Panc1 (cell line): ENCODE measurements around the gene OAS1. TPM values are rescaled to one million over a fixed set of nuclear protein-coding genes. Genes with fewer than 3 reads are reported as not detected.

Experiments used
- ATAC-seq: fragments of 200-7000 bp; cut with Tn5 transposase; 2 replicates; pipeline ENCODE4 v1.9.1; 2020; ENCODE audit warnings: mild to moderate bottlenecking, moderate library complexity
- BruUV-seq: library from RNA; stranded (reverse); fragments of 400-500 nt; replicated peaks from 2 replicates; lab custom pipeline; 2021; lab: Mats Ljungman, UMichigan
- CTCF ChIA-PET: fragments of 300-600 bp; sonication (Branson Sonifier 250); formaldehyde crosslinking; loops from one replicate; lab custom pipeline; 2022; ENCODE audit warnings: antibody characterized with exemption; lab: Charles Lee
- POLR2A ChIA-PET: fragments of 300-600 bp; sonication (Branson Sonifier 250); formaldehyde crosslinking; loops from one replicate; lab custom pipeline; 2022; ENCODE audit warnings: antibody characterized with exemption; lab: Charles Lee
- DNase-seq: peaks from one replicate; pipeline ENCODE4 v3.0.0-alpha.2; 2010; ENCODE audit warnings: low read depth, low spot score
- H3K27ac ChIP-seq: 2 replicates; pipeline ENCODE4 v1.5.1; 2011; ENCODE audit warnings: mild to moderate bottlenecking, low read length, inconsistent platforms
- H3K27me3 ChIP-seq: fragments of 200-500 bp; sonication (Bioruptor generic); 2 replicates; pipeline ENCODE4 v1.6.0; 2014; ENCODE audit warnings: low read length, inconsistent platforms; ENCODE audit not compliant: control insufficient read depth, insufficient read depth
- H3K36me3 ChIP-seq: fragments of 200-500 bp; sonication (Bioruptor generic); 2 replicates; pipeline ENCODE4 v1.5.1; 2014; ENCODE audit warnings: inconsistent platforms, mild to moderate bottlenecking, low read length, moderate library complexity; ENCODE audit not compliant: control insufficient read depth, insufficient read depth
- H3K4me1 ChIP-seq: 2 replicates; pipeline ENCODE4 v1.5.1; 2011; ENCODE audit warnings: inconsistent platforms, mild to moderate bottlenecking, low read length, moderate library complexity; ENCODE audit not compliant: control insufficient read depth, insufficient read depth
- H3K4me3 ChIP-seq, 2 experiments: 2 replicates each; pipeline ENCODE4 v1.5.1; 2011 to 2012; ENCODE audit warnings: low read depth in 2 of 2, low read length in 2 of 2, mild to moderate bottlenecking in 2 of 2, inconsistent platforms in 1 of 2, moderate library complexity in 1 of 2
- H3K9me3 ChIP-seq: fragments of 200-500 bp; sonication (Bioruptor generic); 2 replicates; pipeline ENCODE4 v1.5.1; 2014; ENCODE audit warnings: low read depth, mild to moderate bottlenecking, inconsistent platforms, low read length, moderate library complexity; ENCODE audit not compliant: control insufficient read depth, insufficient read depth
- POLR2AphosphoS5 ChIP-seq: IDR thresholded peaks from 2 replicates; pipeline ENCODE4 v1.6.1; 2012; ENCODE audit warnings: mild to moderate bottlenecking, low read depth, low read length, moderate library complexity
- SIN3A ChIP-seq: IDR thresholded peaks from 2 replicates; pipeline ENCODE4 v1.6.1; 2012; ENCODE audit warnings: low read depth, mild to moderate bottlenecking, low read length, moderate library complexity, borderline replicate concordance; ENCODE audit not compliant: insufficient read depth
- TCF7L2 ChIP-seq: IDR thresholded peaks from 2 replicates; pipeline ENCODE4 v1.6.1; 2011; ENCODE audit warnings: mild to moderate bottlenecking, low read depth, low read length, inconsistent platforms
- in situ Hi-C: cut with HindIII; loops from 2 replicates; pipeline ENCODE4 v1.10.0; 2016; ENCODE audit warnings: low sequenced_read_pairs, low pct_unique_long_range_greater_than_20kb
- intact Hi-C: fragments of 100-400 bp; cut with micrococcal nuclease; formaldehyde crosslinking; loops from one replicate; pipeline ENCODE4 v1.10.0; 2022; ENCODE audit not compliant: unreplicated experiment
- total RNA-seq: library from RNA; stranded (reverse); gene quantifications from one replicate; pipeline ENCODE4 v1.2.1, GENCODE V29; 2021; ENCODE audit not compliant: unreplicated experiment
- TF ChIP-seq, protein P1 (sequence below), 2 experiments: IDR thresholded peaks; 2 replicates each; pipeline ENCODE4 v1.6.1; 2011 to 2012; ENCODE audit warnings: low read depth in 2 of 2, control low read depth in 1 of 2, low read length in 1 of 2, mild to moderate bottlenecking in 1 of 2, moderate library complexity in 1 of 2; ENCODE audit not compliant: insufficient read depth in 1 of 2
- TF ChIP-seq, protein P2 (sequence below): fragments of 450-650 bp; IDR thresholded peaks from 2 replicates; pipeline ENCODE4 v1.5.1; 2017; ENCODE audit warnings: mild to moderate bottlenecking

OAS1 gene
- total RNA-seq, 1 experiment from 2014 or later, result 4.5 TPM

DNA sequence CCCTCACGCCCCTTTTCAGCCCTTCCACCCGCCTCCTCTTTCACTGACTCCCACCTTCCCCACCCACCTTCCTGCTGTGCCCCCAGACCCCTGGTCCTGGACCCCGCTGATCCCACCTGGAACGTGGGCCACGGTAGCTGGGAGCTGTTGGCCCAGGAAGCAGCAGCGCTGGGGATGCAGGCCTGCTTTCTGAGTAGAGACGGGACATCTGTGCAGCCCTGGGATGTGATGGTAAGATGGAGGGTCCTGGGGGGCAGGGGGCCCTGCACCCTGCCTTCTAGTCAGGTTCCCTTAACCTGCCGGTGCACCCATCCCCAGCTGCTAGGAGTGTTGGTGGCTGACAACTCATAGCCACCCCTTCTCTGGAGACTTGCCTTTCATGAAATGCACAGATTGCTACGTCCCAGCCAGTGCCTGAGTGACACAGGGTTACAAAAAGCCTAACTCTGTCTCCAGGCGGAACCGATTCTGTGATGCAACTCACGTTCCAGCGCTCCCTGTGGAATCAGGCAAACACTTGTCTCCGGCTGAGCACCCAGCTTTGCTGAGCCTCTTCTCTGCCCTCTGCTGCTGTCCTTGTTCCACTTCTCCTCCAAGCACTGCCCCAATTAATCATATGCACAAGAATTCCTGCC lies 56.6 kb downstream of the OAS1 start:
- Histone ChIP-seq H3K4me1 (no peaks in the 10 kb centered on the region), H3K27ac (no peak overlapping the region), H3K4me3 (no peak overlapping the region), H3K27me3 (no peaks in the 10 kb centered on the region), H3K9me3 (no peaks in the 10 kb centered on the region), H3K36me3 (no peaks in the 10 kb centered on the region)
- no TSS peak for BruUV-seq
- CTCF ChIA-PET, result no interaction called here
- in situ Hi-C loops, result no loop called here
- TF ChIP-seq TCF7L2 (no peak), POLR2AphosphoS5 (no peak), SIN3A (no peak)
- TF ChIP-seq, protein P1, sequence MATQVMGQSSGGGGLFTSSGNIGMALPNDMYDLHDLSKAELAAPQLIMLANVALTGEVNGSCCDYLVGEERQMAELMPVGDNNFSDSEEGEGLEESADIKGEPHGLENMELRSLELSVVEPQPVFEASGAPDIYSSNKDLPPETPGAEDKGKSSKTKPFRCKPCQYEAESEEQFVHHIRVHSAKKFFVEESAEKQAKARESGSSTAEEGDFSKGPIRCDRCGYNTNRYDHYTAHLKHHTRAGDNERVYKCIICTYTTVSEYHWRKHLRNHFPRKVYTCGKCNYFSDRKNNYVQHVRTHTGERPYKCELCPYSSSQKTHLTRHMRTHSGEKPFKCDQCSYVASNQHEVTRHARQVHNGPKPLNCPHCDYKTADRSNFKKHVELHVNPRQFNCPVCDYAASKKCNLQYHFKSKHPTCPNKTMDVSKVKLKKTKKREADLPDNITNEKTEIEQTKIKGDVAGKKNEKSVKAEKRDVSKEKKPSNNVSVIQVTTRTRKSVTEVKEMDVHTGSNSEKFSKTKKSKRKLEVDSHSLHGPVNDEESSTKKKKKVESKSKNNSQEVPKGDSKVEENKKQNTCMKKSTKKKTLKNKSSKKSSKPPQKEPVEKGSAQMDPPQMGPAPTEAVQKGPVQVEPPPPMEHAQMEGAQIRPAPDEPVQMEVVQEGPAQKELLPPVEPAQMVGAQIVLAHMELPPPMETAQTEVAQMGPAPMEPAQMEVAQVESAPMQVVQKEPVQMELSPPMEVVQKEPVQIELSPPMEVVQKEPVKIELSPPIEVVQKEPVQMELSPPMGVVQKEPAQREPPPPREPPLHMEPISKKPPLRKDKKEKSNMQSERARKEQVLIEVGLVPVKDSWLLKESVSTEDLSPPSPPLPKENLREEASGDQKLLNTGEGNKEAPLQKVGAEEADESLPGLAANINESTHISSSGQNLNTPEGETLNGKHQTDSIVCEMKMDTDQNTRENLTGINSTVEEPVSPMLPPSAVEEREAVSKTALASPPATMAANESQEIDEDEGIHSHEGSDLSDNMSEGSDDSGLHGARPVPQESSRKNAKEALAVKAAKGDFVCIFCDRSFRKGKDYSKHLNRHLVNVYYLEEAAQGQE (IDR thresholded peaks at IDR 0.05; ENCODE audit: insufficient read depth in 1 of 2, low read depth in 2 of 2, low read length in 1 of 2), result no peak
- TF ChIP-seq, protein P2, sequence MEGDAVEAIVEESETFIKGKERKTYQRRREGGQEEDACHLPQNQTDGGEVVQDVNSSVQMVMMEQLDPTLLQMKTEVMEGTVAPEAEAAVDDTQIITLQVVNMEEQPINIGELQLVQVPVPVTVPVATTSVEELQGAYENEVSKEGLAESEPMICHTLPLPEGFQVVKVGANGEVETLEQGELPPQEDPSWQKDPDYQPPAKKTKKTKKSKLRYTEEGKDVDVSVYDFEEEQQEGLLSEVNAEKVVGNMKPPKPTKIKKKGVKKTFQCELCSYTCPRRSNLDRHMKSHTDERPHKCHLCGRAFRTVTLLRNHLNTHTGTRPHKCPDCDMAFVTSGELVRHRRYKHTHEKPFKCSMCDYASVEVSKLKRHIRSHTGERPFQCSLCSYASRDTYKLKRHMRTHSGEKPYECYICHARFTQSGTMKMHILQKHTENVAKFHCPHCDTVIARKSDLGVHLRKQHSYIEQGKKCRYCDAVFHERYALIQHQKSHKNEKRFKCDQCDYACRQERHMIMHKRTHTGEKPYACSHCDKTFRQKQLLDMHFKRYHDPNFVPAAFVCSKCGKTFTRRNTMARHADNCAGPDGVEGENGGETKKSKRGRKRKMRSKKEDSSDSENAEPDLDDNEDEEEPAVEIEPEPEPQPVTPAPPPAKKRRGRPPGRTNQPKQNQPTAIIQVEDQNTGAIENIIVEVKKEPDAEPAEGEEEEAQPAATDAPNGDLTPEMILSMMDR, result no peak
- POLR2A ChIA-PET, result no interaction called here
- ATAC-seq, result no peak
- no peak for DNase-seq
- intact Hi-C loops, result no loop called here

DNA sequence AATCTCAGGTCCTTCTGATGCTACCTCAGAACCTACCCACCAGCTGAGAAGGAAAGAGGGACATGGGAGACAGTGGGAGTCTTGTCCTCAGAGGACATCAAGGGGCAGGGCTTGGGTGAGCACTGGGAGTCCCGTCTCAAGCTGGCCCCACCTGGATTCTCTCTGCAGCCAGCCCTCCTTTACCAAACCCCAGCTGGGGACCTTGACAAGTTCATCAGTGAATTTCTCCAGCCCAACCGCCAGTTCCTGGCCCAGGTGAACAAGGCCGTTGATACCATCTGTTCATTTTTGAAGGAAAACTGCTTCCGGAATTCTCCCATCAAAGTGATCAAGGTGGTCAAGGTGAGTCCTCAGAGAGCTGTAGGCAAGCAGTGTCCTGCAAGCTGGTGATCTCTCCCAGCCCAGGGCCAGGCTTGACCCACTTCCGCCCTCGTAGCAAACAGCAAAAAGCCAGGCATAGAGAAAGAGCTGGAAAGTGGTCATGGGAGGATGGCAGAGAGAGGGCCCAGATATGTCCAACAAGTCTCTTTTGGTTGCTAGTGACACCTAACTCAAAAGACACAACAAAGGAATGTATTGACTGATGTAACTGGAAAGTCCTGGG lies 57.4 kb downstream of the OAS1 start:
- POLR2A ChIA-PET, result no interaction called here
- BruUV-seq, result no TSS peak
- intact Hi-C loops, result no loop called here
- Histone ChIP-seq H3K27ac (no peak overlapping the region), H3K4me1 (no peaks in the 10 kb centered on the region), H3K4me3 (no peak overlapping the region), H3K27me3 (no peaks in the 10 kb centered on the region), H3K9me3 (no peaks in the 10 kb centered on the region), H3K36me3 (no peaks in the 10 kb centered on the region)
- DNase-seq (no peak), ATAC-seq (no peak)
- TF ChIP-seq SIN3A, result no peak
- TF ChIP-seq, protein P1 (IDR thresholded peaks at IDR 0.05; ENCODE audit: insufficient read depth in 1 of 2, low read depth in 2 of 2, low read length in 1 of 2), result no peak
- TF ChIP-seq POLR2AphosphoS5, result no peak
- TF ChIP-seq TCF7L2, result no peak
- TF ChIP-seq, protein P2, result no peak
- in situ Hi-C loops, result no loop called here
- CTCF ChIA-PET, result no interaction called here
